ENCODE data around the gene SLC35F1.

GRCh38 chr6:118335325-118335816 lies 428.3 kb downstream of the SLC35F1 start:
- no peak for TF ChIP-seq SMC3 (conservative IDR thresholded peaks at IDR 0.05; ENCODE audit: poor library complexity)
- TF ChIP-seq CTCF (IDR thresholded peaks at IDR 0.05; ENCODE audit: poor library complexity, severe bottlenecking): no peak
- no peak for TF ChIP-seq EZH2 (IDR thresholded peaks at IDR 0.05; ENCODE audit: borderline replicate concordance, insufficient read depth, low read length, poor library complexity, severe bottlenecking)
- no peak for TF ChIP-seq POLR2AphosphoS5 (IDR thresholded peaks at IDR 0.05)
- no peak for TF ChIP-seq EP300 (conservative IDR thresholded peaks at IDR 0.05; ENCODE audit: poor library complexity, severe bottlenecking)

Data from neural cell (in vitro differentiated cells).